GM18517 (cell line): ENCODE results near the gene PLCB4.

Experiments used
- ATAC-seq: cut with Tn5 transposase; IDR thresholded peaks from one replicate; pipeline ENCODE4 v1.9.1; 2021; ENCODE audit warnings: mild to moderate bottlenecking, moderate library complexity; ENCODE audit not compliant: unreplicated experiment

The PLCB4 gene

DNA sequence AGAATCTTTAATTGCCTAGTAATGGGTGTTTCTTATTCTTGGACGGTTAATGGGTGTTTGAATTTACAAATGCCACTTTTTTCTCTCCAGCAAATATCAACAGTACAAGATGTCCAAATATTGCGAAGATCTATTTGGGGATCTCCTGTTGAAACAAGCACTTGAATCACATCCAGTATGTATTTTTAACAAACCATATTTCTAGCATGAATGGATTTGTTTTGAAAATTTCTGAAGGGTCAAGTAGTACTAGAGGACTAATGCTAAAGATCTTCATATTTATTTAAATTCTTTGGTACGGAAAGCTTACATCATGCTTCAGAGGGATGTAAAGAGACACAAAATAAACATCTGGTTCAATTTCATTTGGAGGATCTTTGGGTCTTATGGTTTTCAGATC is 321.6 kb downstream of the PLCB4 start:
- no peak for ATAC-seq

DNA sequence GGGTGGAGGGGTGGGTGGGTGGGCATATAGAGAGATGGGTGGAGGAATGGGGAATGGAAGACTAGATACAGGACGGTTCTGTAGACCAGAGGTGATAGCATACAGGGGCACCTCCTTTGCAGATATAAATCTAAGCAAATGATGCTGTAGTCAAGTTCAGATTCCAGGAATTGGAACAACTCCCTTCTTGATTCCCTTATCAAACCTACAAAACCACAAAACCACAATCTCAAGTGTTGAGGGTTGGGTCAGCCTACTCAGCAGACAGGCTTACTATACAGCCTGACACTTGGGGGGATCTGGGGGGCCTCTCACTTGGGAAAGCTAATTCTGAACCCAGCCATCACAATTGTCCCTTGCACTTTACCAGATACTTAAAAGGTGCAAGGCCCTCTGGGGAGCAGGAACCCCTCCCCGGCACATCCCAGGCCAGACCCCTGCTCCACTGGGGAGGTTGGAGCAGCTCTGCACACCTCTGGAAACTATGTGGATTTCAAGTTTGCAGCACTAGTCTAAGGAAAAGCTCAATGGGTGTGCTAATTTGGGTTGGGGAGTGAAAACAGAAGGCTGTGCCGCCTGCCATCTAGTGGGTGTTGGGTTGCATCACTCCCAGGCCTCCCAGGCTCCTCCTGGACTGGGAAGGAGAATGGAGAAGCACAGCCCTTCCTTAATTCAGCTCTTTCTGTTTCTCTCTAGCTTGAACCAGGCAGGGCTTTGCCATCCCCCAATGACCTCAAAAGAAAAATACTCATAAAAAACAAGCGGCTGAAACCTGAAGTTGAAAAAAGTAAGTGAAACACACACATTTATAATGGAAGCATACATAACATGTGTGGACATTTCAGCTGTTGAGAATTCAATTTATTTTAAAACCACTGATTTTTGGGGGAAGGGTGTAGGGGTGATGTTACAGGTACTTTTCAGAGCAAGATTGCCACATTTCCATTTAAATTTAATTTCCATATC is 324.3 kb downstream of the PLCB4 start:
- no peak for ATAC-seq

DNA sequence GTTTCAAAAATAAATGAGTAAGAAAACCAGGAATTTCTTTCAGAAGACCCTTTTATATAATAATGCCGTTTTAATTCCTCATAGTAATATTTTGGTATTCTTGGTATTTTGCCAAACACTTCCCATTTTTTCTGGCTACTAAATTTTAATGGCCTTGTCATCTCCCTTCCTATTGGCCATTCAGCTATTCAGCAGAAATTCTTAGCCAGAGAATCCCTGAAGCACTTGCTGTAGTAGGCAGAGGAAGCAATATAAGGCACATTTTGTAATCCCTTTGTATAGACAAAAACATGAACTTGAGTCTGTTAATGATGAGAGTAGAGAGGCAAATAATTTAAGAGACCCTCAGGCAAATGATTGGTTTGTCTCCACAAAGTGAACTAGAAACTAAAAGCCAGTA is 327.1 kb downstream of the PLCB4 start:
- ATAC-seq: no peak

DNA sequence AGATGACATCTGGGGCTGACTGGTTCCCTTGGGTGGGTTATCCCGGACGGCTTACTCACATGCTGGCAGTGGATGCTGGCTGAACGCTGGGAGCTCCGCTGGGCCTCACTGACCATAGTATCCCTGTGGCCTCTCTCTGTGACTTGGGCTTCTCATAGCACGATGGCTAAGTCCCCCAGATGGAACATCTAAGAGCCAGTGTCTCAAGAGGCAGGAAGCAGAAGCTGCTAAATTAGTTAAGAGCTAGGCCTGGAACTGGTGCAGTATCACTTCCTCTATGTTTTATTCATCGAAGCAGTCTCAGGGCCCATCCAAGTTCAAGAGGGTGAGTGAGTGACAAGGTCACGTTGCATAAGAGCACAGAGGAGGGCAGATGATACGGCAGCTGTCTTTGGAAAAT is 329.0 kb downstream of the PLCB4 start:
- ATAC-seq: peak; percentile 97

DNA sequence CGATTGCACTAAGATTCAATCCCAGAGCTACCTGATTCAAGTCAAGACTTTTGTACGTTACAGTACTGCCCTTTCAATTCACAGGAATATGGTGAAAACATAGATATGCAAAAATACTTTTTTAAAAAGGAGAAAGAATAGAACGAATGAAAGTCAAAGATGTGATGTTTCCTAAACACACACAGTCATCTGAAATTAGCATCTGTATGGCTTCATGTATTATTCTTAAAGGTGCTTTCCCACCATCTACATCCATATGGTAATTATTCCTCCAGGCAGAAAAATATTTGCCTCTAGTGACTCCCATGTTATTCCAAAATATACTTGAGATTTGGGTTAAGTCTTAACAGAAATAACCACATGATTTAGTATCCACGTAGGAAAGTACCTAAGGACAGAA is 330.0 kb downstream of the PLCB4 start:
- ATAC-seq: no peak

DNA sequence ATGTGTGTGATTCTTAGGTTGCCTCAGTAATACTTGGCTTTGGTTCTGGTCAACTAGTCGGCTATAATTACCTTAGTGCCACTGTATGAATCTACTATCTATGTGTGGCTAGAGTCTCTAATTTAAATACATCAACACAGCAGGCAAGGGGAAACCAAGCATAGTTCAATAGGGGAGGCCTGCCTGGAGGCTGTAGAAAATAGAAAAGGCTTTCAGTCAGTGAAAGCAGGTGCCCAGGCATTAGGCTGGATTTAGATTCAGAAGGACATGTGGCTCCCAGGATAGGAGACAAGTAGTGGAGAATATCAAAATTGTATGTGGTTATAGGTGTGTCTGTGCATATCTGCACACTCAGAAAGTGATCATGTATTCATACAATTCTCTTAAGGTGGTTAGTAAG is 330.4 kb downstream of the PLCB4 start:
- no peak for ATAC-seq

DNA sequence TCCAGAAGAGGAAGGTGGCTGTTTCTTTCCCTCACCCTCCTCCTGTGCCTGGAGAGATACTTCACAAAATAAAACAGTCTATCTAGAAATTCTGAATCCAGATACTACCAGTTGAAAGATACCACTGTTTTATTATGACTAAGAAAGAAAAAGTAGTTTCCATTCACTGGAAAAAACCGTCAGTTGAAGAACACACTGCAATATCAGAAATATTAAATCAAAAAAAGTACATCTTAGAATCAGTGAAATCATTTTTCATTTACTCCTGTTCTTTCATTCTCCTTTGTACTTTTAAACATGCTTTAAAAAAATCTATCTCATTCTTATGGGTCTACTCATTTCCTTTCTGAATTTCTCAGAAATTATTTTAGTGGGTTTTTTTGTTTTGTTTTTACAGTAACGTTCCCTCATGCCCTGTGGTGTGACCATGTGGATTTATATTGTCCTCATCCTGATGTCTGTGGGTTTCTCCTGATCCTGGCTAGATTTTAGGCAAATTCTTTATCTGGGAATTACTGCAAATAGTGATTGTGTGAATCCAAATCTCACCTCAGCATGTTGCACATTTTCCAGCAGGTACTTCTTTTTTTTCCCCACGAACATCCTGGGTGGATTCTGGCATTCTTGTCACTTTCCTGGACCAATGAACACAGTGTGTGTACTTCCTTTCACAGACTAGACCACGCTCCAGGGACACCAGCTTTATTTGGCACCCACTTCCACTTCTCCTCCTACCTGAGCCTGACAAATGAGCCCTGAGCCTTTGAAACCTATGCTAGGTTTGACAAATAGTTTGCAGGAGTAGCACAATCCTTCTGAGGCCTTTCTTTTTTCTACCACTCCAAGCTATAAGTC is 331.5 kb downstream of the PLCB4 start:
- ATAC-seq: no peak

DNA sequence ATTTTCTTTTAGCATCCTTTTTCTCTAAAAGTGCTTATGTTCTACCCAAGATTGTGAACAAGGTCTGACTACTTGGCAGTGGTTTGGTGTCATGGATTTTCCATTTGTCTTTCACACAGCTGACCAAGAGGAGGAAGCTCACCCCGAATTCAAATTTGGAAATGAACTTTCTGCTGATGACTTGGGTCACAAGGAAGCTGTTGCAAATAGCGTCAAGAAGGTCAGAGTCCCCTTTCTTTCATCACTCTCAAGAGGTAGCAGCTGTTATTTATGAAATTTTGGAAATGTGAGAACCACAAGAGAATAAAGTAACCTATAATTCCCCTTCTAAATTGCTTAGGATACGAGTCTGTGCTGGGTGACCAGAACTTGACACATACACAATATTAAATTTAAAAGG is 332.5 kb downstream of the PLCB4 start:
- ATAC-seq: no peak

DNA sequence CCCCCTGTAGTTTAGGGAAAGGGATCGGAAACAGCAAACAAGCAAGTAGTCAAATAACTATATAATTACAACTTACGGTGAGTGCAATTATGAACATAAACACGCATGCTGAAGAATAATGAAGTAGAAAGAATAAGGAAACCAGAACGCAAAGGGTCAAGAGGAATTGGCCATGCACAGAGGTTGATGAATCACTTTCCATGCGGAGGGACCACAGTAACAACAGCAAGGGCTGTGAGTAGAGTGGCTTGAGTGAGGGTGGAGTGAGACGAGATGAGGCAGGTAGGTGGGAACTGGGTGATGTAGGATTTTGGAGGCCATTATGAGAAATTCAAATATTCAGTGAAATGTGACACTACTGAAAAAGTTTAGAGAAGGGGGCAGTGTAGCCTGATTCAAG is 333.3 kb downstream of the PLCB4 start:
- no peak for ATAC-seq

DNA sequence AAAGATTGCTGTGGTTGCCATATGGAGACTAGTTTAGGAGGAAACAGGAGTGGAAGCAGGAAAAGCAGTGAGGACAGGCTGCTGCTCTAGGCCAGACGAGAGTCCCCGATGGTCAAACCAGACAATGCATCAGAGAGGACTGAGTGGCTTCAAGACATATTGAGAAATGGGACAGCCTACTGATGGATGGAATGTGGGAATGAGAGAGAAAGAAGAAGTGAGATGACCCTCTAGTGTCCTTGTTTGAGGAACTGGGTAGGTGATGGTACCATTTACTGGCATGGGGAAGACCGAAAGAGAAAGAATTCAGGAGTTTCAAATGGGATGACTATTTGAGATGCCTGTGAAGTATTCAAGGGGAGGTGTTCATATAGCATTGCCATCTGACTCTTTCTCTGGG is 333.7 kb downstream of the PLCB4 start:
- no peak for ATAC-seq

DNA sequence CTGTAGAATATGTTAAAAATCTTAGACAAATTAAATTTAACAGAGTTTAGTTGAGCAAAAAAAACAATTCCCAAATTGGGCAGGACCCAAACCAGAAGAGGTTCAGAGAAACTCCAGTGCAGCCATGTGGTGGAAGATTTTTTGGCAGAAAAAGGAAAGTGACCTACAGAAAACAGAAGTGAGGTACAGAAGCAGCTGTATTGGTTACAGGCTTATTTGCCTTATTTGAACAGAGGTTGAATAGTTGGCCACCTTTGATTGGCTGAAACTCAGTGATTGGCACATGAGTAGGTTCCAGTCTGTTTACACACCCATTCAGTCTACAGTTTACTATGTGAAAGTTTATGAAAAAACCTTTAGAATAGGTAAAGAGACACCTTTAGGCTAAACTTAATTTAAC is 334.6 kb downstream of the PLCB4 start:
- ATAC-seq: no peak

DNA sequence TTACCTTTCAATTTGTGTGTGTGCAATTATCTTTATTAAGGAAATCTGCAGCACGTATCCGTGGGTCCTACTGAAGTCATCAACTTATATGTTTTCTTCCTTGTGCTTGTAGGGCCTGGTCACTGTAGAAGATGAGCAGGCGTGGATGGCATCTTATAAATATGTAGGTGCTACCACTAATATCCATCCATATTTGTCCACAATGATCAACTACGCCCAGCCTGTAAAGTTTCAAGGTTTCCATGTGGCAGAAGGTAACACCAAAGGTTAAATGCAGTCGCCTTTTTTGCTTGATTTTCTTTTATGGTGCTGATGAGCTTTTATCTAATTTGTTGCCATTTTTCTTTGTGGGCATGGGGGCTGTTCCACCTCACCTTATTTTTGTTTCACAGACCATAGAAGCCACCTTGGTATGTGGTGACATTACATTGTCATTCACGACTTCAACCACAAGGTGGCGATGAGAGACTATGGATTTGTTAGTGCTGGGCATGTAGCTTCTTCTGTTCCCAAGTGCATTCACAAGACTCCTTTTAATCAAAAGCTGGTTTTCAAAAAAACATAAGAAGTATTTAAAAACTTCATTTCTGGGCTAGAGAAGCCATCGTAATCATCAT is 339.0 kb downstream of the PLCB4 start:
- ATAC-seq: peak; percentile 69

DNA sequence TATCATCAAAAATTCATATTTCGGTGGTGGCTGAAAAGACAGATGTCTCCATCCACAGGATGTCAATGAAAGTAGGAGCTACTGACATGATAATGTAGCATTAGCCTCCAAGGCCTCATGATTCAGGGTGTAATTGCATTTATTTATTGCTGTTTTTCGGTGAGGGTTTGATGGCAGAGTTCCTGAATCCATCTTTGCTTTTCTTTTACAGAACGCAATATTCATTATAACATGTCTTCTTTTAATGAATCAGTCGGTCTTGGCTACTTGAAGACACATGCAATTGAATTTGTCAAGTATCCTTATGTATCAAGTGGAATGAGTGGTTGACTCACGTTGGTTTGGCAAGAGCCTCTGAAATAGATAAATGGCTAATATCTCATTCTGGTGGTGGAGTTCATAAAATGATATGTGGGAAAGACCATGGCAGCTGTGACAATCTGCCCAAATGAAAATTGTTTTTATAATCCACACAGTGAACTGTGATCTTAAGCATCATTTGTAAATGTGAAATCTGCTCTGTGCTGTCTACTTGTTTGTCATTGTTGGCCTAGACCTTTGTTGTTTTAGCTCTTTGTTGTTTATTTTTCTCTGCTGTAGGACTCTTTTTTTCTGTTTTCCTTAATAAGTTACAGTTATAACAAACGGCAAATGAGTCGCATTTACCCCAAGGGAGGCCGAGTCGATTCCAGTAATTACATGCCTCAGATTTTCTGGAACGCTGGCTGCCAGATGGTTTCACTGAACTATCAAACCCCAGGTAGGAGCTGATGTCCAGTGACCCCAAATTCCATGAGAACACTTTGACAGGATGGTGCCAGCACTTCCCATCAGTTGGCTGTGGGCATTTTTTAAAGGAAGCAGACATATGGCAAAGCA is 339.8 kb downstream of the PLCB4 start:
- ATAC-seq: no peak

DNA sequence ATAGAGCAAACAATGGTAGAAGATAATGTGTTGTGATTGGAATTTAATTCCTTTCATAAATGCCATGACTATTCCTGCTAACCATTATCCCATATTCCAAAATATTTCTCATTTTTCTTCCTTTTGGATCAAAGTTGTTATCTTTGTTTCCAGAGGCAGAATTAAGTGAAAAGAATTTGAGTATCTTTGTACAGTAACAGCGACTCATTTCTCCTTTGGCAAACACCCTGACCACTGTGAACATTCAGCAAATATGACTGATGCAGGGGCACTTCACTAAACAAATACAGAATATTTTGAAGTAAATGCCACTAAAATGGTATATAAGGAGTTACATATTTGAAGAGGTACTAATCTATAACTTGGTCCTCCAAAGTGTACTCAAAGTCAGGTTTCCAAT is 340.5 kb downstream of the PLCB4 start:
- no peak for ATAC-seq

DNA sequence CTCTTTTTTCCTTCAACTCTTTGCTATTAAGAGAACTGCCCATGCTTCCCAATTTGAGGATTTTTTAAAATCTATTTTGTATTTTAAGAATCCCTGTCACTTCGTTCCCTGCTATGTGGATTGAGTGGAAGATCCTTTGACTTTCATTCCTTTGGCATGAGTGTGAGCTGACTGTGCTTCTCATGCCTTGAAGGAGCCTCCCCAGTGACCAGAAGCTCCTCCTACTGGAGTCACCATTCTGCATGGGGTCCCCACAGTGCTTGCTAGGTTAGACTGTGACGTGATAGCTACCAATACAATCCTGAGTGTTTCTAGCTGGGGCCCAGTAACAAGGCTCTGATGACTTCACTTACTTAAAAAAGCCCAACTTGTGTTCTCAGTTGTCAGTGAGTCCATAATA is 341.1 kb downstream of the PLCB4 start:
- no peak for ATAC-seq

DNA sequence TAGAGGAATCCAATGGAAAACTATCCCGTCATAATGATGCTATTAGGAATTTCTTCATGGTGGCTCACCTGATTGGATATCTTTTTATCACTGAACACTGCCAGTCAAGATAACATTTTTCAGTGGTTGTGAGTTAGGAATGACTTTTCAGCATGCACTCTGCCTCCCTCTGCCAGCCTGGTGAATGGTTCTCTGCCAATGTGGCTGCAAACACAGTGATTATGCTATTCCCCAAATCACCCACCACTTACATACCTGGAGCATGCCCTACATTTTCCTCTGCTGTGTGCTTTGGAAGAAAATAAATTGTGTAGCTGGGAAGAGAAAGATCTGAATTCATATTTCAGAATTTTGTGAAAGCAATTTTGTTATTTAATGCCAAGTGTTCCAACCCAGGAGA is 342.9 kb downstream of the PLCB4 start:
- ATAC-seq: no peak

DNA sequence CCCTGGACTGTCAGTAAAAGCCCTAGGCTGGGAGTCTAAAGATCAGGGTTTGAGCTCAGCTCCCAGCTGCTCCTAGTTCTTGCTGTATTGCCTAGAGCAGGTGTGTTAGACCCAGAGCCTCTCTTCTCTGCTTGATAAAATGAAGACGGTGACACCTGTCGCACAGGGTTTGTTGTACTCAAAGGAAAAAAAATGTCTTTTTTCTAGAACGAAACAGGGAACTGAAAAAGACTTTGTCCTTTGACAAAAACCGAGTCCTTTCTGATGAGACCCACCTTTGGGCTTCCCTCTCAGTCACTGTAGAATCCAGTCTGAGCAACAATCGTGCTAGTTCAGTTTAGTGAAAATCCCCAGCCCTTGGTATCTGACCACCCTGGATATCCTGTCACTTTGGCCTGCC is 343.4 kb downstream of the PLCB4 start:
- ATAC-seq: peak; percentile 85

DNA sequence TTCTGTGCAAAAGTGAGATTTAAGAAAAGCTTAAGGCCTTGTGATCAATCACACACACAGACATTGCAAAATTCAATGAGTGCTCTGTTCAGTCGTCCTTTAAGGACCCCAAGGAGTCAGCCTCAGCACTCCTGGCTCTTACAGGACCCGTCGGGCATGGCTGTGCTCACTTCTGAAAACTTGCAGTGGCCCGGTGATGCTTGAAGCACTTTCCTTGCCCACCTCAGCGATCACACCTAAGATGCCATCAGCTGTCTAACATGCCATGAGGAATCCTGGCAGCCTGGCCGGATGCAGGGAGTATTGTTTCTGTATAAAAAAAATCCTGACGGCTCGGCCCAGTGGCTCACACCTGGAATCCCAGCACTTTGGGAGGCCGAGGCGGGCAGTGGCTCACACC is 344.1 kb downstream of the PLCB4 start:
- no peak for ATAC-seq

DNA sequence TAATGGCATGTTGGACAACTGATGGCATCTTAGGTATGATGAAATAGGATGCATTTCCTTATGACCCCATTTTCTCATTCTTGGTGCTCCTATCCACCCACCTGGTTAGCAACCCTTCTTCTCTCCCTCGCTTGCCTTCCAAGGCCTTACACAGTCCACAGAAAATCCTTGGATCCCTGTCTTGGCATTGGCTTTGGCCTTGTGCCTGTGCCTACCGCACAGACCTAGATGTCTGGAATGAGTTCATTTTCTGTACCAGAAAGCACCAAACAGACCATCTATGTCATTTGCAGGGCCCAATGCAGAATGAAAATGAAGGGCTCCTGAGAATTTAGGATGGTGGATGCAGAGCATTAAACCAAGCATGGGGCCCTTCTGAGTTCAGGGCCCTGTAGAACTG is 346.5 kb downstream of the PLCB4 start:
- ATAC-seq: no peak

DNA sequence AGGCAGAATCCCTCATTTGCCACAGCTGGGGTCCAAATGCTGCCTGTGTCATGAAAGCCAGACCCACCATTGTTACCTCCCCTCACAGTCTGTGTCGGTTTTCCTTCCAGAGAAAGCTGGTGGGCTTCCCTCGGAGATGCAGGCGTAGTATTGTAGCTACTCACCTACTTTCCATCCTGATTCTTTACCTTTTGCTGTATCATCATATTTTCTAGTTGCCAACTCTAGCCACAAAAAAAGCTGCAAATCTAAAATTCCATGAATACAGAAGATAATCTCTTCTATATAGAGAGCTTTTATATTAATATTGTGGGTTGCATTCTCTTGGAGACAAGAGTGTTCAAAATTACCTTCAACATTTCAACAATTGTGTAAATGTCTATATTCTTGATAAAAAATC is 347.5 kb downstream of the PLCB4 start:
- no peak for ATAC-seq

DNA sequence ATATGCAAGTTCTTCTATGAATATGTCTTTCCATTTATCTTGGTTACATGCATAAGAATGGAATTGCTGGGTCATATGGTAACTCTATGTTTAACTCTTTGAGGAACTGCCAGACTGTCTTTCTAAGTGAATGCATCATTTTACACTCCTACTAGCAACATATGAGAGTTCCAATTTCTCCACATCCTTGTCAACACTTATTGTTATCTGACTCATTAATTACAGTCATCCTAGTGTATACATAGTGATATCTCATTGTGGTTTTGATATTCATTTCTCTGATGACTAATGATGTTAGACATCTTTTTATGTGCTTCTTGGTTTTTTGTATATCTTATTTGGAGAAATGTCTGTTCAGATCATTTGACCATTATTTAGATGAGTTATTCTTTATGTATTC is 348.8 kb downstream of the PLCB4 start:
- ATAC-seq: no peak
